ENCODE measurements around the gene NFYB. TPM values are rescaled to one million over a fixed set of nuclear protein-coding genes. Genes with fewer than 3 reads are reported as not detected.

Gene NFYB
- total RNA-seq, 1 donor from 2014 or later, result 19.7 TPM

DNA sequence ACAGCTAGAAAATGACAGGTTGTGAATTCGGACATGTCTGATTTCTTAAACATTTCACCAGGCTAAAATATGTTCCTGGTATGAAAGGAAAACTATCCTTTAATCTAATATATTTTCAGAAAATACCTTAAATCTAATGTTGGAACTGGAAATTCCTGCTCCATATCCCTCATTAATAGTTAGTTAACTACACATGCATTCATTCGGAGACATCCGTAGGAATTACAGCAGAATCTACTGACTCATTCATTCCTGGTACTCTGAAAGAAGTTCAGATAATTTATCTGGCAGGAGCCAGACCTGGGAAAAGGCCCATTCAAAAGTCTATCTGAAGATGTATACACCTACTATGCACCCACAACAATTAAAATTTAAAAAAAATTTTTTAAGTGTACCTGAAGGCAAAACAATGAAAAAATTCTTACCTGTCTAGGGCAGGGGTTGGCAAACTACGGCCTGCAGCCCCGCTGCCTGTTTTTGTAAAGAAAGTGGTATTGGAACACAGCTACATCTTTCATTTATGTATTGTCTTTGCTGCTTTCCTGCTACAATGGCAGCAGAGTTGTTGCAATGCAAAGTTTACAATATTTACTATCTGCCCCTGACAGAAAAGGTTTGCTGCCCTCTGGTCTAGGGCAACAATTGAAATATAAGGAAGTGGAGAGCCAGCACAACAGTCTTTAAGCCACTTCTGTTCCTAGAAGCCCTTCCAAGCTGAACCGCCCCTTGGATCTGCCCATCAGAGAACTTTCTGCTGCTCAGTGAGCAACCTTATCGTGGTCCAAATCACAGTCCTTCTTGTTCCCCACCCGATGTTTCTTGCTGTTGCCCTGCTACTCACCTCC, 17.9 kb upstream of the NFYB start:
- H3K27me3 Mint-ChIP-seq (ENCODE audit: unreplicated experiment), result peaks cover 1% of the 10 kb centered on the region
- H3K9me3 Mint-ChIP-seq (ENCODE audit: unreplicated experiment), result no peaks in the 10 kb centered on the region
- TF ChIP-seq, protein P1, sequence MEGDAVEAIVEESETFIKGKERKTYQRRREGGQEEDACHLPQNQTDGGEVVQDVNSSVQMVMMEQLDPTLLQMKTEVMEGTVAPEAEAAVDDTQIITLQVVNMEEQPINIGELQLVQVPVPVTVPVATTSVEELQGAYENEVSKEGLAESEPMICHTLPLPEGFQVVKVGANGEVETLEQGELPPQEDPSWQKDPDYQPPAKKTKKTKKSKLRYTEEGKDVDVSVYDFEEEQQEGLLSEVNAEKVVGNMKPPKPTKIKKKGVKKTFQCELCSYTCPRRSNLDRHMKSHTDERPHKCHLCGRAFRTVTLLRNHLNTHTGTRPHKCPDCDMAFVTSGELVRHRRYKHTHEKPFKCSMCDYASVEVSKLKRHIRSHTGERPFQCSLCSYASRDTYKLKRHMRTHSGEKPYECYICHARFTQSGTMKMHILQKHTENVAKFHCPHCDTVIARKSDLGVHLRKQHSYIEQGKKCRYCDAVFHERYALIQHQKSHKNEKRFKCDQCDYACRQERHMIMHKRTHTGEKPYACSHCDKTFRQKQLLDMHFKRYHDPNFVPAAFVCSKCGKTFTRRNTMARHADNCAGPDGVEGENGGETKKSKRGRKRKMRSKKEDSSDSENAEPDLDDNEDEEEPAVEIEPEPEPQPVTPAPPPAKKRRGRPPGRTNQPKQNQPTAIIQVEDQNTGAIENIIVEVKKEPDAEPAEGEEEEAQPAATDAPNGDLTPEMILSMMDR (IDR thresholded peaks at IDR 0.05; ENCODE audit: unreplicated experiment), result no peak
- no peak overlapping the region for H3K27ac Mint-ChIP-seq (ENCODE audit: unreplicated experiment)
- no peaks in the 10 kb centered on the region for H3K4me1 Mint-ChIP-seq (ENCODE audit: unreplicated experiment)
- DNase-seq (ENCODE audit: low spot score), result no peak
- no peaks in the 10 kb centered on the region for H3K36me3 Mint-ChIP-seq (ENCODE audit: low read depth, unreplicated experiment)
- no peak overlapping the region for H3K4me3 Mint-ChIP-seq (ENCODE audit: unreplicated experiment)

DNA sequence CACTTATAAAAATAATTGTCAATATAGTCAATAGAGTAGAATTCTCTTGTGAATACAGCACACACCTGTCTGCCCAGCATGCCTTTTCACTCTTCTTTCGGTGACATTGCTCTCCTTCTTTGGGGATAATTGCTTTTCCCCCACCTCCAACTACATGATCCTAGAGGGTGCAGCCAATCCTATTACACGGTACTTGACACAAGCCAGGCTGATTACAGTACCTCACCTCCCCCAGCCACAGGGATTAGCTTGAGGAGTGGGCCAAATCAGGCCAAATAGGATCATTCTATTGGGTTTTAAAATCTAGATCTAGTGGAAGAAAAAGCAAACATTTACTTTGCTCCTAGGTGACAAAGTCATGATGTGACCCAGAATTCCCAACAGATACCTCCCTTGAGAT, 16.8 kb upstream of the NFYB start:
- Mint-ChIP-seq H3K27me3 (ENCODE audit: unreplicated experiment) (peaks cover 1% of the 10 kb centered on the region), H3K4me1 (ENCODE audit: unreplicated experiment) (no peaks in the 10 kb centered on the region), H3K27ac (ENCODE audit: unreplicated experiment) (no peak overlapping the region), H3K36me3 (ENCODE audit: low read depth, unreplicated experiment) (no peaks in the 10 kb centered on the region), H3K4me3 (ENCODE audit: unreplicated experiment) (no peak overlapping the region), H3K9me3 (ENCODE audit: unreplicated experiment) (no peaks in the 10 kb centered on the region)
- no peak for DNase-seq (ENCODE audit: low spot score)
- TF ChIP-seq, protein P1 (IDR thresholded peaks at IDR 0.05; ENCODE audit: unreplicated experiment), result no peak

DNA sequence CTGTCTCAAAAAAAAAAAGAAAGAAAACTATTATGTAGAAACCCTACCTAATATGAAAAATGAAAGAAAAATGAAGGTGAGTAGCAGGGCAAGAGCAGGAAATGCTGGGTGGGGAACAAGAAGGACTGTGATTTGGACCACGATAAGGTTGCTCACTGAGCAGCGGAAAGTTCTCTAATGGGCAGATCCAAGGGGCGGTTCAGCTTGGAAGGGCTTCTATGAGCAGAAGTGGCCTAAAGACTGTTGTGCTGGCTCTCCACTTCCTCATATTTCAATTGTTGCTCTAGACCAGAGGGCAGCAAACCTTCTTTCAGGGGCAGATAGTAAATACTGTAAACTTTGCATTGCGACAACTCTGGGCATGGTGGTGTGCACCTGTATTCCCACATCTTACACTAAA, 16.3 kb upstream of the NFYB start:
- H3K9me3 Mint-ChIP-seq (ENCODE audit: unreplicated experiment), result no peaks in the 10 kb centered on the region
- H3K27me3 Mint-ChIP-seq (ENCODE audit: unreplicated experiment), result peaks cover 1% of the 10 kb centered on the region

DNA sequence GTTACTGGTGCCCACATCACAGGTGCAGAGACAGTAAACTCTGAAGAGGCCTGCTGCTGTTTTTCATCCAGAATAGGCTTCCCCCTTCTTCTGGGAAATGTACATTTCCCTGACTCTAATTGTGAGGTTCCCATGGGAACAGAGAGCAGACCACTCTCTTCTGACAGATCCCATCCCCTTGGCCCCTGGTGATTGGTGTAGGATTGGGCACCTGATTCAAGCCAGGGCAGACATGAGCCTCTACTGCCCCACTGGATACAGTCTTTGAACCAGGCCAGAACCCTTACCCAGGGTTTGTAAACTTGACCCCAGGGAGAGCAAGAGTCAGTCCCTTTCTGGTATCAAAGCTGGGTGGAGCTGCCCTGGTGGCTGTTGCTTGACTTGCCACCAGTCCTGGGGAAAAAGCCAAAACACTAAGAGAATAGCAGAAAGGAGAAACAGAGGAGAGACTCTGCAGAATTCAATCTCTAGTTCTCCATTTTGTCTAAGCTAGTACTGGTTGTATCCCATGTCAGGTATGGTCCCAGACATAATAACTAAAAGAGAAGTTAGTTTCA, 14.8 kb upstream of the NFYB start:
- Mint-ChIP-seq H3K27me3 (ENCODE audit: unreplicated experiment) (no peaks in the 10 kb centered on the region), H3K27ac (ENCODE audit: unreplicated experiment) (no peak overlapping the region), H3K4me3 (ENCODE audit: unreplicated experiment) (no peak overlapping the region), H3K9me3 (ENCODE audit: unreplicated experiment) (no peaks in the 10 kb centered on the region), H3K36me3 (ENCODE audit: low read depth, unreplicated experiment) (no peaks in the 10 kb centered on the region), H3K4me1 (ENCODE audit: unreplicated experiment) (no peaks in the 10 kb centered on the region)
- TF ChIP-seq, protein P1 (IDR thresholded peaks at IDR 0.05; ENCODE audit: unreplicated experiment), result no peak
- no peak for DNase-seq (ENCODE audit: low spot score)

More for the DNA sequence above, 16.3 kb upstream of the NFYB start:
- H3K36me3 Mint-ChIP-seq (ENCODE audit: low read depth, unreplicated experiment), result no peaks in the 10 kb centered on the region
- H3K4me3 Mint-ChIP-seq (ENCODE audit: unreplicated experiment), result no peak overlapping the region
- no peaks in the 10 kb centered on the region for H3K4me1 Mint-ChIP-seq (ENCODE audit: unreplicated experiment)
- H3K27ac Mint-ChIP-seq (ENCODE audit: unreplicated experiment), result no peak overlapping the region
- DNase-seq (ENCODE audit: low spot score), result no peak
- TF ChIP-seq, protein P1 (IDR thresholded peaks at IDR 0.05; ENCODE audit: unreplicated experiment), result no peak

DNA sequence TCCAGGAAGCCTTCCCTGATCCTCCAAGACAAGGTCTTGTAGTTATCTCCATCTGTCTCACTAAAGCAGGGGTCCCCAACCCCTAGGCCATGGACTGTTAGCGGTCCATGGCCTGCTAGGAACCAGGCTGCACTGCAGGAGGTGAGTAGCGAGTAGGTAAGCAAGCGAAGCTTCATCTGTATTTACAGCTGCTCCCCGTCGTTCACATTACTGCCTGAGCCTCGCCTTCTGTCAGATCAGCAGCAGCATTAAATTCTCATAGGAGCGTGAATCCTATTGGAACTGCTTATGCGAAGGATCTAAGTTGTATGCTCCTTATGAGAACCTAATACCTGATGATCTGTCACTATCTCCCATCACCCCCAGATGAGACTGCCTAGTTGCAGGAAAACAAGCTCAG, 12.4 kb upstream of the NFYB start:
- DNase-seq (ENCODE audit: low spot score), result no peak
- Mint-ChIP-seq H3K27me3 (ENCODE audit: unreplicated experiment) (no peaks in the 10 kb centered on the region), H3K27ac (ENCODE audit: unreplicated experiment) (no peak overlapping the region), H3K4me1 (ENCODE audit: unreplicated experiment) (no peaks in the 10 kb centered on the region), H3K4me3 (ENCODE audit: unreplicated experiment) (no peak overlapping the region), H3K9me3 (ENCODE audit: unreplicated experiment) (no peaks in the 10 kb centered on the region), H3K36me3 (ENCODE audit: low read depth, unreplicated experiment) (no peaks in the 10 kb centered on the region)
- TF ChIP-seq, protein P1 (IDR thresholded peaks at IDR 0.05; ENCODE audit: unreplicated experiment), result no peak

Measured in endothelial cell (in vitro differentiated cells).